K562 (cell line): ENCODE results near the gene LIMK1. TPM values are rescaled to one million over a fixed set of nuclear protein-coding genes. Genes with fewer than 3 reads are reported as not detected.

ENCODE experiments used
- ATAC-seq: fragments of 200-7000 bp; cut with Tn5 transposase; 3 replicates; pipeline ENCODE4 v1.9.1; 2020; ENCODE audit warnings: moderate library complexity
- BruUV-seq: library from RNA; stranded (reverse); fragments of 400-500 nt; replicated peaks from 2 replicates; lab custom pipeline; 2021; lab: Mats Ljungman, UMichigan
- CTCF ChIA-PET: fragments of 300-600 bp; formaldehyde crosslinking; extraction: SDS; loops from one replicate; lab custom pipeline; 2021; ENCODE audit warnings: low intra/inter-chr PET ratio; lab: Yijun Ruan, JAX
- POLR2A ChIA-PET: fragments of 300-600, 350-650 bp; sonication (Branson Sonifier 250); formaldehyde crosslinking; extraction: SDS; loops from one replicate; lab custom pipeline; 2021; ENCODE audit warnings: antibody characterized with exemption, inconsistent platforms; lab: Yijun Ruan, JAX
- DNase-seq, 4 experiments: peaks; one replicate each; pipeline versions ENCODE4 v3.0.0 to v3.0.0-alpha.2; 2011 to 2018; ENCODE audit warnings: low spot score in 3 of 4, mixed read lengths in 3 of 4; ENCODE audit errors: extremely low read depth in 1 of 4
- FAIRE-seq: peaks from 2 replicates; lab custom pipeline; 2011; peaks lifted over from hg19 to GRCh38; lab: Jason Lieb, UNC
- H2AFZ ChIP-seq: 2 replicates; pipeline ENCODE4 v1.6.0; 2011; ENCODE audit warnings: low read depth, low read length, control low read depth, inconsistent platforms
- H3K27ac ChIP-seq: fragments of 200-600 bp; 3 replicates; pipeline ENCODE4 v1.8.0; 2011; ENCODE audit warnings: low read depth, mild to moderate bottlenecking, control low read depth, inconsistent platforms, low read length, moderate library complexity, mixed read lengths; ENCODE audit errors: extremely low read depth
- H3K27me3 ChIP-seq, 2 experiments: fragments of 300-600 bp in 1 of 2; 2 replicates in 1 of 2; 3 replicates in 1 of 2; pipeline versions ENCODE4 v1.6.0 to v1.8.0; 2011; ENCODE audit warnings: inconsistent platforms in 2 of 2, low read length in 2 of 2, mild to moderate bottlenecking in 1 of 2, mixed read lengths in 1 of 2, moderate library complexity in 1 of 2; ENCODE audit not compliant: control insufficient read depth in 2 of 2, insufficient read depth in 2 of 2
- H3K36me3 ChIP-seq: fragments of 300-600 bp; 3 replicates; pipeline ENCODE4 v1.8.0; 2011; ENCODE audit warnings: mild to moderate bottlenecking, low read length, inconsistent platforms; ENCODE audit not compliant: control insufficient read depth, insufficient read depth
- H3K4me1 ChIP-seq, 2 experiments: fragments of 200-600 bp in 1 of 2; replicated peaks in 1 of 2; 2 replicates in 1 of 2; 3 replicates in 1 of 2; pipeline versions ENCODE4 v1.5.1 to v1.8.0; 2011; ENCODE audit warnings: inconsistent platforms in 2 of 2, low read length in 2 of 2, mild to moderate bottlenecking in 1 of 2, mixed read lengths in 1 of 2, moderate library complexity in 1 of 2; ENCODE audit not compliant: control insufficient read depth in 2 of 2, insufficient read depth in 2 of 2
- H3K4me2 ChIP-seq: 2 replicates; pipeline ENCODE4 v1.6.1; 2011; ENCODE audit warnings: low read length, control low read depth, inconsistent platforms, mixed read lengths; ENCODE audit not compliant: insufficient read depth
- H3K4me3 ChIP-seq: fragments of 200-600 bp; sonication (generic), shearing (Covaris generic); 2 replicates; pipeline ENCODE4 v1.5.1; 2016; ENCODE audit warnings: control low read depth, inconsistent platforms
- H3K79me2 ChIP-seq: fragments of 200-600 bp; 3 replicates; pipeline ENCODE4 v1.8.0; 2011; ENCODE audit warnings: low read length, inconsistent platforms; ENCODE audit not compliant: control insufficient read depth, insufficient read depth
- H3K9ac ChIP-seq, 2 experiments: 2 replicates each; pipeline versions ENCODE4 v1.6.0 to v1.6.1; 2011; ENCODE audit warnings: low read depth in 2 of 2, low read length in 2 of 2, control low read depth in 1 of 2, inconsistent platforms in 1 of 2, mild to moderate bottlenecking in 1 of 2, mixed read lengths in 1 of 2; ENCODE audit not compliant: insufficient read depth in 1 of 2
- H3K9me1 ChIP-seq: one replicate; pipeline ENCODE4 v1.6.0; 2011; ENCODE audit warnings: inconsistent platforms, mild to moderate bottlenecking, low read length, moderate library complexity; ENCODE audit not compliant: control insufficient read depth, insufficient read depth
- H3K9me3 ChIP-seq: replicated peaks from 2 replicates; pipeline ENCODE4 v1.5.1; 2011; ENCODE audit warnings: low read depth, low read length, inconsistent platforms; ENCODE audit not compliant: control insufficient read depth, insufficient read depth
- H4K20me1 ChIP-seq: replicated peaks from 2 replicates; pipeline ENCODE4 v1.6.1; 2011; ENCODE audit warnings: low read length, inconsistent platforms, mixed read lengths; ENCODE audit not compliant: control insufficient read depth, insufficient read depth
- OTX1 ChIP-seq: fragments of 450-650 bp; formaldehyde crosslinking; IDR thresholded peaks from 2 replicates; pipeline ENCODE4 v1.4.0; 2022; ENCODE audit warnings: mild to moderate bottlenecking
- ZNF398 ChIP-seq: fragments of 250-450 bp; sonication (Bioruptor Pico); IDR thresholded peaks from 2 replicates; pipeline ENCODE4 v1.8.0; 2021; ENCODE audit warnings: moderate library complexity, mild to moderate bottlenecking, inconsistent platforms
- WGBS: fragments of 100-300 bp; shearing (Covaris generic); methylation state at CpG from one replicate; pipeline ENCODE4 v1.1.6; 2016; ENCODE audit warnings: low coverage, mixed read lengths; ENCODE audit not compliant: insufficient coverage; ENCODE audit errors: missing lambda C conversion rate; 5-methylcytosine and 5-hydroxymethylcytosine counted together
- in situ Hi-C: fragments of 300-500 bp; cut with MboI; formaldehyde crosslinking; loops from 4 replicates; pipeline ENCODE4 v1.15.0; 2018; ENCODE audit warnings: inconsistent platforms, mixed read lengths
- intact Hi-C: fragments of 100-400 bp; cut with micrococcal nuclease; formaldehyde crosslinking; loops from 2 replicates; pipeline ENCODE4 v1.14.2; 2022
- polyA plus RNA-seq, 8 experiments: library from polyadenylated mRNA; depleted of rRNA in 4 of 8; stranded (reverse) in 5 of 8; unstranded in 3 of 8; fragments of >200 nt; fragmentation: Nextera tagmentation in 2 of 8; fragmentation: Illumina TruSeq in 1 of 8; extraction: Ambion mirVana in 2 of 8; extraction: Trizol in 1 of 8; gene quantifications; 2 replicates each; pipeline versions ENCODE4 v1.2.1 to v1.2.3, GENCODE V29; 2011 to 2014; ENCODE audit warnings: inconsistent platforms in 1 of 8, missing spikeins in 1 of 8
- total RNA-seq, 7 experiments: library from RNA; depleted of rRNA in 6 of 7; stranded (reverse); fragments of >200 nt in 6 of 7; fragmentation: Illumina TruSeq in 2 of 7; extraction: Trizol in 2 of 7; gene quantifications; 2 replicates each; pipeline versions ENCODE4 v1.2.1 to v1.2.3, GENCODE V29; 2011 to 2021; ENCODE audit warnings: low replicate concordance in 1 of 7

The LIMK1 gene
- total and polyA plus RNA-seq, 9 of the 15 experiments (the other 6 are each of a cell fraction or from before 2014, with no cell fraction given): 0.14 to 30.0 (median 15.9) TPM

GRCh38 chr7:74119831-74120230 lies 36.2 kb downstream of the LIMK1 start:
- DNase-seq: no peak
- Histone ChIP-seq H3K36me3 (peaks cover 31% of the 10 kb centered on the region; the same call in 1 of the 3 replicates), H3K4me3 (no peak overlapping the region), H3K9me1 (no peaks in the 10 kb centered on the region), H3K9ac (no peak overlapping the region), H4K20me1 (no peaks in the 10 kb centered on the region), H3K4me1 (peaks cover 0 to 12% of the 10 kb centered on the region in 2 experiments; a peak in 1 of 5 replicates), H3K4me2 (no peak overlapping the region), H3K9me3 (no peaks in the 10 kb centered on the region), H3K27ac (no peak overlapping the region), H3K79me2 (no peaks in the 10 kb centered on the region), H2AFZ (no peak overlapping the region), H3K27me3 (no peaks in the 10 kb centered on the region)
- no peak for ATAC-seq
- intact Hi-C loops: no loop called here
- FAIRE-seq: no peak
- TF ChIP-seq OTX1 (CRISPR knock-in tag) (no peak), ZNF398 (CRISPR knock-in tag) (no peak)
- ChIA-PET CTCF (no interaction called here), POLR2A (interaction anchor here (0.8 to 1.2 kb wide), 3 partner anchors 9 to 20 kb away, joined by 4 to 5 read pairs (median 4); no protein-coding TSS in a partner anchor)
- no TSS peak for BruUV-seq
- in situ Hi-C loops: no loop called here
- 85% methylated on average over 4 of the region's 4 CpGs for whole genome bisulfite sequencing
